Adipose tissue (tissue), 3 donors: ENCODE measurements around the gene ZMAT5. TPM values are rescaled to one million over a fixed set of nuclear protein-coding genes. Genes with fewer than 3 reads are reported as not detected.
A peak's percentile ranks its signal among the peaks of the same experiment; 100 is the strongest.
"Not testable (repeated sequence)": the region's sequence is repeated elsewhere in the genome, so short reads cannot be mapped to it uniquely, and the experiment has no call there.

Experiments
- H3K27ac ChIP-seq: one replicate; pipeline ENCODE4 v1.5.1; 2013; ENCODE audit warnings: low read depth, low read length
- WGBS, 3 donors: extraction: QIAGEN DNeasy Blood & Tissue Kit; methylation state at CpG; one replicate each; pipeline ENCODE4 v1.1.7; 2013; 5-methylcytosine and 5-hydroxymethylcytosine counted together
- polyA plus RNA-seq, 3 donors: library from polyadenylated mRNA; stranded (reverse); fragments of 200-250 nt; gene quantifications; one replicate each; pipeline ENCODE4 v1.2.3, GENCODE V29; 2013
- donor health status: healthy with polysubstance abuse.
- donor health status: Bipolar disorder and iron deficiency.
- donor health status: healthy.

The ZMAT5 gene
- polyA plus RNA-seq, 3 donors = 15.2 to 22.6 (median 16.4) TPM

DNA sequence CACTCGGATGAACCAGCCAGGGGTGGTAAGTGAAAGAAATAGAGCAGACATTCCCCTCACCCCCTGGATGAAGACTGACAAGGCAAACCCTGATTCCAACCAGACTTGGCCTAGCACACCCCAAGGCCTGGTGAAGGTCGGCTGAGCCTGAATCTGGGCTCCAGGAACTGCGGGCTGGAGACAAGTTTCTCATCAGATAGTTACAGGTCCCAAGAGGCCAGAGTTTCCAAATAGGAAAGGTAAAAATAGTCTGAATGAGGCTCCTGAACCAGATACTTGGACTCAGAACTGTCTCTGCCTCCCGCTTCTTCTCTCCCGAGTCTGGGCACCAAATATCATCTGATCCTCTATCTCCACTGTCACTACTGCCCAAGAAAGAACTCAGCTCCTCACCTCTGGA is 7.8 kb downstream of the ZMAT5 start:
- 64 to 84% (median 67%) methylated on average over 5 of the region's 5 CpGs for WGBS, 3 donors
- H3K27ac ChIP-seq = no peak overlapping the region

GRCh38 chr22:29758068-29758622 is 8.7 kb downstream of the ZMAT5 start:
- WGBS, 3 donors = 69 to 85% (median 74%) methylated on average over 7 of the region's 7 CpGs
- H3K27ac ChIP-seq = no peak overlapping the region

GRCh38 chr22:29757096-29757495 is 9.7 kb downstream of the ZMAT5 start:
- WGBS, 3 donors = 81 to 89% (median 86%) methylated on average over 3 of the region's 3 CpGs
- no peak overlapping the region for H3K27ac ChIP-seq

GRCh38 chr22:29756341-29756740 is 10.5 kb downstream of the ZMAT5 start:
- no peak overlapping the region for H3K27ac ChIP-seq
- 79 to 84% (median 83%) methylated on average over 7 of the region's 7 CpGs for WGBS, 3 donors

GRCh38 chr22:29755889-29756288 is 10.9 kb downstream of the ZMAT5 start:
- H3K27ac ChIP-seq = no peak overlapping the region
- WGBS, 3 donors = 85 to 92% (median 88%) methylated on average over 9 of the region's 9 CpGs

- not testable (repeated sequence) for H3K27ac ChIP-seq
- 87 to 96% (median 91%) methylated on average over 11 of the region's 11 CpGs for WGBS, 3 donors
These were observed 12.0 kb downstream of the ZMAT5 start for GRCh38 chr22:29754658-29755395.

GRCh38 chr22:29753808-29754657 is 12.8 kb downstream of the ZMAT5 start:
- no peak overlapping the region for H3K27ac ChIP-seq
- WGBS, 3 donors = 78 to 90% (median 86%) methylated on average over 15 to 16 of the region's 16 CpGs

- no peak overlapping the region for H3K27ac ChIP-seq
- WGBS, 3 donors = 88 to 94% (median 90%) methylated on average over 2 of the region's 2 CpGs
These were observed 15.1 kb downstream of the ZMAT5 start for GRCh38 chr22:29751669-29752068.

- H3K27ac ChIP-seq = peak overlapping the region; percentile 55
- 62 to 76% (median 71%) methylated on average over 11 of the region's 11 CpGs for WGBS, 3 donors
These were observed 16.0 kb downstream of the ZMAT5 start for GRCh38 chr22:29750559-29751538.

DNA sequence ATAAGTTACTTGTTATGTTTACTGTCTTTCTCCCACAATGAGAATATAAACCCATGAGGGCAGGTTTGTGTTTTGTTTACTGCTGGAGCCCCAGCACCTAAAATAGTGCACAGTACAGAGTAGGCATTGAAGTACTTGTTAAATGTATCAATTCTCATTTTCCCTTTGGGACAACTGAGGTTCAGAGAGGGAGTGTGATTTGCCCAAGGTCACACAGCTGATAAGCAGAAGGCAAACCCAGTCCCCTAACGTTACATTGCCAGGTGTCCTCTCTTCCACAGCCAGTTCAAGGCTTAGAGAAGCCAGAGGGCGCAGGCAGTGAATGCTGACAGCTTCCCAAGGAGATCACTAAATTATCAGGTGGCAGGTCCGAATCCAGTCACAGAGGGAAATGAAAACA is 16.8 kb downstream of the ZMAT5 start:
- no peak overlapping the region for H3K27ac ChIP-seq
- WGBS, 3 donors = 56 to 95% (median 93%) methylated on average over 3 of the region's 3 CpGs

GRCh38 chr22:29748248-29748893 is 18.4 kb downstream of the ZMAT5 start:
- no peak overlapping the region for H3K27ac ChIP-seq
- 85 to 93% (median 89%) methylated on average over 9 of the region's 9 CpGs for WGBS, 3 donors

DNA sequence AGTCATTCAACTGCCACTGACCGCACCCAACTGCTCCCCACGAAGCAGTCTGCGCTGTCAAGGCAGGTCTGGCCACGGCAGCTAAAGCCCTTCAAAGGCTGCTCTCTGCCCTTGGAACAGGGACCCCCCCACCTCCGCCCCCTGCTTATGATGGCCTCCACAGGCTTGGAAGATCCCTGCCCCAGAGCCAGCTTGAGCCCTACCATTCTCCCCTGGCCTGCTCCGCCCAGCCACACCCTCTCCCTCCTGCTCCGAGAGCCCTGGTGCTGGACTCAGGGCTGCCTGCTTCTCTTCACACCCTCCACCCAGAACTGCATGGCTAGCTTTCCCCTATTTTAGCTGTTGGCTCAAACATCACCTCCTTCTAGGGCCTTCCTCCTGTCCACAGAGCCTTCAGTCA is 19.0 kb downstream of the ZMAT5 start:
- WGBS, 3 donors = 89 to 94% (median 91%) methylated on average over 7 of the region's 7 CpGs
- H3K27ac ChIP-seq = no peak overlapping the region

DNA sequence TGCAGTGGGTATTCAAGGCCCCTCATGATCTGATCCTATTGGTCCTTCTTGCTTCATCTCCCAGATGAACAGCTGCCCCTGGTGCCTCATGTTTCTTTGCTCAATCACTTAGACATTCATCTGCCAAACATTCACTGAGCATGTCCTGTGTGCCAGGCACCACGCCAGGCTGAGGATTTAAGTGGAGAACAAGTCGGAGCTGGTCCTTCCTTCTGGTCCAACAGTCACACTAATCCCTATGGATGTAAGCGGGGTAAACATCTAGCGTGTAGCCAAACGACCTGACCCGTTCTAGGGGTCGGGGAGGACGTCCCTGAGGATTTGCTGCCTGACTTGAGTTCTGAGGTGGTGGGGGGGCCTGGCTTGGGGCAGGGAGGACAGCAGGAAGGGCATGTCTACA is 21.9 kb downstream of the ZMAT5 start:
- no peak overlapping the region for H3K27ac ChIP-seq
- 64 to 76% (median 75%) methylated on average over 8 of the region's 8 CpGs for WGBS, 3 donors

DNA sequence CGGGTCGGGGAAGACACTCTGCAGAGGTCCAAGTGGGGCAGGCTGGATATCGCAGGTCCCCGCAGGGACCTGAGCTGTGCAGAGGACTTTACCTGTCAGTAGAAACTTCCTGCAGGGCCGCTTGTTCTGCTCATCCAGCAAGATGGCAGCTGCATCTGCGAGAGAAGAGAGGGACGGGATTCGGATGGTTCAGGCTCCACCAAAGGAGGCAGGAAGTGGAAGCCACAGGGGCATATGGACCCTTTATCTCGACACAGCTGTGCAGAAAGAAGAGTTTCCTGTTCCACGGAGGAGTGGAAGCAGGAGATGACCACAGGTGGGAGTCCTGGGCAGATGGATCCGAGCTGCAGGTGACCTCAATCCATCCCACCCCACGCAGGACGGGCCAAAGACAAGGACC is 24.5 kb downstream of the ZMAT5 start:
- no peak overlapping the region for H3K27ac ChIP-seq
- WGBS, 3 donors = 68 to 87% (median 70%) methylated on average over 13 of the region's 13 CpGs

- no peak overlapping the region for H3K27ac ChIP-seq
- 91 to 100% (median 100%) methylated on average over 2 of the region's 2 CpGs for WGBS, 3 donors
These were observed 24.9 kb downstream of the ZMAT5 start for GRCh38 chr22:29741926-29742325.

DNA sequence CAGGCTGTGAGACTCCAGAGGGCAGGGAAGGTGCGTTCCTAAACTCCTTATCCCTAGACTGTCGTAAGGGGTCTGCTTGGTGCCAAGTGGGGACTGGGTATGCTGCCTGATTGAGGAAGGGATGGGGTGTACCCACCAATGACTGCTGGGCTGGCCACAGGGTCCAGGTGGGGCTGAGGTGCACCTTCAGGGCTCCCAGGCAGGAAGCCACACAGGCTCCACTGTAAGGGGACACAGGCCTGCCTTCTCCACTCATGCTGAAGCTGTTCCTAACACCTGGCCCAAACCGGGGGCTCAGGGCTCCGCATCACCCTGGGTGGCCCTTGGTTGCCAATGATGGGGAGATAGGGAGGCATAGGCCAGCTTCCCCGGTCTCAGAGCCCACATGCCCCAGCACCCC is 26.6 kb downstream of the ZMAT5 start:
- 95 to 96% (median 95%) methylated on average over 5 of the region's 5 CpGs for WGBS, 3 donors

GRCh38 chr22:29739346-29739875 is 27.4 kb downstream of the ZMAT5 start:
- WGBS, 3 donors = 90 to 92% (median 91%) methylated on average over 17 of the region's 17 CpGs
- H3K27ac ChIP-seq = no peak overlapping the region

More for the DNA sequence above, 26.6 kb downstream of the ZMAT5 start:
- no peak overlapping the region for H3K27ac ChIP-seq
